ENCODE results near the gene CDK1.
"Not testable (repeated sequence)": the region's sequence is repeated elsewhere in the genome, so short reads cannot be mapped to it uniquely, and the experiment has no call there.

The CDK1 gene

DNA sequence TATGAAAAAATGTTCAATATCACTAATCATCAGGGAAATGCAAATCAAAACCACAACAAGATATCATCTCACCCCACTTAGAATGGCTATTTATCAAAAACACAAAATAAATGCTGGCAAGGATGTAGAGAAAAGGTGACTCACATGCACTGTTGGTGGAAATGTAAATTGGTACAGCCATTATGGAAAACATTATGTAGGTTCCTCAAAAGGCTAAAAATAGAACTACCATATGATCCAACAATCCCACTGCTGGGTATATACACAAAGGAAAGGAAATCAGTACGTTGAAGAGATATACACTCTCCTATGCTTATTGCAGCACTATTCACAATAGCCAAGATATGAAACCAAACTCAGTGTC is 50.2 kb downstream of the CDK1 start:
- TF ChIP-seq CTCF (IDR thresholded peaks at IDR 0.05; ENCODE audit: insufficient read depth, missing control alignments): no peak
- FAIRE-seq: no peak
- DNase-seq (ENCODE audit: insufficient read length, low spot score): no peak

DNA sequence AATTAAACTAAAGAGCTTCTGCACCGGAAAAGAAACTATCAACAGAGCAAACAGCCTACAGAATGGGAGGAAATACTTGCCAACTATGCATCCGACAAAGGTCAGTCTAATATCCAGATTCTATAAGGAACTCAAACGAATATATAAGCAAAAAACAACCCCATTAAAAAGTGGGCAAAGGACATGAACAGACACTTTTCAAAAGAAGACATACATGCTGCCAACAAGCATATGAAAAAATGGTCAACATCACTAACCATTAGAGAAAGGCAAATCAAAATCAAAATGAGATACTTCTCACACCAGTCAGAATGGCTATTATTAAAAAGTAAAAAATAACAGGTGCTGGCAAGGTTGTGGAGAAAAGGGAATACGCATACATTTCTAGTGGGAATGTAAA is 53.9 kb downstream of the CDK1 start:
- not testable (repeated sequence) for DNase-seq (ENCODE audit: insufficient read length, low spot score); FAIRE-seq

DNA sequence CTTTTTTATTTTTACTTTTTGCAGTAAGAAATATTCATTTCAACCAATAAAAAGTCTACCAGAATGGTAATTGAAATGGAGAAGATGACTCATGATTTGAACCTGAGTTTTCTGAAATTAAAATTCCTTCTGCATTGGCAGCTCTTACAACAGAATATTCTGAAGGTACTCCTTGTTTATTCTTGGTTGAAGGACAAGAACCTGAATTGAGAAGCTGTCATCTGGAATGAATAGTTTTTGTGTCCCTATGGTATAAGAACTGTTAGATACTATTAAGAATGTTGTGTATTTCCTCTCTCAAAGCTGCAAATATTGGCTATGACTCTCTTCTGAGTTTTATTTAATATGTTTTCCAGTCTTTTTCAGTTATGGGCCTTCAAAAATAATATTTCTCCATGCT is 56.1 kb downstream of the CDK1 start:
- FAIRE-seq (no peak), DNase-seq (ENCODE audit: insufficient read length, low spot score) (no peak)
- TF ChIP-seq CTCF (IDR thresholded peaks at IDR 0.05; ENCODE audit: insufficient read depth, missing control alignments): no peak

- DNase-seq (ENCODE audit: insufficient read length, low spot score) (no peak), FAIRE-seq (no peak)
- no peak for TF ChIP-seq CTCF (IDR thresholded peaks at IDR 0.05; ENCODE audit: insufficient read depth, missing control alignments)
Measured at GRCh38 chr10:60835049-60835448, 56.8 kb downstream of the CDK1 start.

DNA sequence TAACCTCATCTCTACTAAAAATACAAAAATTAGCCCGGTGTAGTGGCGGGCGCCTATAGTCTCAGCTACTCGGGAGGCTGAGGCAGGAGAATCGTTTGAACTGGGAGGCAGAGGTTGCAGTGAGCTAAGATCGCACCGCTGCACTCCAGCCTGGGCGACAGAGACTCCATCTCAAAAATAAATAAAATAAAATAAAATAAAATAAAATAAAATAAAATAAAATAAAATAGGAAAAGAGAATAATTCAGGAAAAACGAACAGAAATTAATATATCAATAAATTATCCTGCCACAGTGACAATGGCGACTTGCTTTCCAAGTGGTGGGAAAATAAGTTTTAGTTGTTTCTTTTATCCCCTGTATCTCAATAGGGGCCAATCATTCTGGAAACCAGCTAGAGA is 62.9 kb downstream of the CDK1 start:
- FAIRE-seq; DNase-seq (ENCODE audit: insufficient read length, low spot score): not testable (repeated sequence)

DNA sequence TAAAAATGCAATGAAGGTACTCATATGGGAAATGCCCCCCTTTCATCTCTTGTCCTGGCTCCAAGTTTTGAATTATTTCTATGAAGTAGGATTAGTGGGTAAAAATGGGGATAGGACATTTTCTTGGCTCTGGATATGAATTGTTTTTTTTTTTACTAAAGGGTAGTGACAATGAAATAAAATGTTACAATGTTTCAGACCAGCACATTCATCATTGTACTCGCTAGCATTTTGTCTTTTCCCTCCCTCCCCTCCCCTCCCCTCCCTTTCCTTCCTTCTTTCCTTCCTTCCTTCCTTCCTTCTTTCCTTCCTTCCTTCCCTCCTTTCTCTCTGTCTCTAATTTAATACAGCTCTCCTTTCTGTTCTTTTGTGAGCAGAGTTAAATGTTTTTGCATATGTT is 64.4 kb downstream of the CDK1 start:
- DNase-seq (ENCODE audit: insufficient read length, low spot score): no peak
- no peak for TF ChIP-seq CTCF (IDR thresholded peaks at IDR 0.05; ENCODE audit: insufficient read depth, missing control alignments)
- no peak for FAIRE-seq

All from D721Med (cell line).